Activated B cell treated with CpG ODN at 0.5 μM for 24 hours (primary cell): ENCODE measurements around the gene NEDD8. TPM values are rescaled to one million over a fixed set of nuclear protein-coding genes. Genes with fewer than 3 reads are reported as not detected.
A peak's percentile ranks its signal among the peaks of the same experiment; 100 is the strongest.

Experiments used
- ATAC-seq: fragments of 200-7000 bp; cut with Tn5 transposase; one replicate; pipeline ENCODE4 v1.10.0; 2021; ENCODE audit warnings: low read depth, mild to moderate bottlenecking, moderate library complexity
- CTCF ChIA-PET: fragments of 350-600 bp; sonication (Branson Sonifier 250); formaldehyde crosslinking; loops from one replicate; lab custom pipeline; 2021; ENCODE audit warnings: antibody characterized with exemption; lab: Charles Lee
- POLR2A ChIA-PET: fragments of 350-600 bp; sonication (Branson Sonifier 250); formaldehyde crosslinking; loops from one replicate; lab custom pipeline; 2021; ENCODE audit warnings: antibody characterized with exemption; lab: Charles Lee
- DNase-seq: peaks from one replicate; pipeline ENCODE4 v3.0.0; 2022
- H3K27ac Mint-ChIP-seq: one replicate; pipeline ENCODE4 v1.8.0; 2020; ENCODE audit warnings: mixed read lengths
- H3K27me3 Mint-ChIP-seq: one replicate; pipeline ENCODE4 v1.8.0; 2021; ENCODE audit warnings: mixed read lengths
- H3K36me3 Mint-ChIP-seq: one replicate; pipeline ENCODE4 v1.8.0; 2021; ENCODE audit warnings: low read depth, mixed read lengths
- H3K4me1 Mint-ChIP-seq: one replicate; pipeline ENCODE4 v1.8.0; 2021; ENCODE audit warnings: mixed read lengths
- H3K4me3 Mint-ChIP-seq: one replicate; pipeline ENCODE4 v1.8.0; 2020; ENCODE audit warnings: mild to moderate bottlenecking, mixed read lengths
- H3K9me3 Mint-ChIP-seq: one replicate; pipeline ENCODE4 v1.8.0; 2020; ENCODE audit warnings: mixed read lengths
- CTCF ChIP-seq: fragments of 200-600 bp; IDR thresholded peaks from one replicate; pipeline ENCODE4 v1.8.0; 2022; ENCODE audit warnings: antibody characterized with exemption, mild to moderate bottlenecking
- intact Hi-C: fragments of 100-400 bp; cut with micrococcal nuclease; formaldehyde crosslinking; loops from one replicate; pipeline ENCODE4 v1.15.1; 2024
- total RNA-seq: library from RNA; stranded (reverse); gene quantifications from 2 replicates; pipeline ENCODE4 v1.2.3, GENCODE V29; 2022

NEDD8 gene
- total RNA-seq, 1 donor from 2014 or later: 129 TPM

DNA sequence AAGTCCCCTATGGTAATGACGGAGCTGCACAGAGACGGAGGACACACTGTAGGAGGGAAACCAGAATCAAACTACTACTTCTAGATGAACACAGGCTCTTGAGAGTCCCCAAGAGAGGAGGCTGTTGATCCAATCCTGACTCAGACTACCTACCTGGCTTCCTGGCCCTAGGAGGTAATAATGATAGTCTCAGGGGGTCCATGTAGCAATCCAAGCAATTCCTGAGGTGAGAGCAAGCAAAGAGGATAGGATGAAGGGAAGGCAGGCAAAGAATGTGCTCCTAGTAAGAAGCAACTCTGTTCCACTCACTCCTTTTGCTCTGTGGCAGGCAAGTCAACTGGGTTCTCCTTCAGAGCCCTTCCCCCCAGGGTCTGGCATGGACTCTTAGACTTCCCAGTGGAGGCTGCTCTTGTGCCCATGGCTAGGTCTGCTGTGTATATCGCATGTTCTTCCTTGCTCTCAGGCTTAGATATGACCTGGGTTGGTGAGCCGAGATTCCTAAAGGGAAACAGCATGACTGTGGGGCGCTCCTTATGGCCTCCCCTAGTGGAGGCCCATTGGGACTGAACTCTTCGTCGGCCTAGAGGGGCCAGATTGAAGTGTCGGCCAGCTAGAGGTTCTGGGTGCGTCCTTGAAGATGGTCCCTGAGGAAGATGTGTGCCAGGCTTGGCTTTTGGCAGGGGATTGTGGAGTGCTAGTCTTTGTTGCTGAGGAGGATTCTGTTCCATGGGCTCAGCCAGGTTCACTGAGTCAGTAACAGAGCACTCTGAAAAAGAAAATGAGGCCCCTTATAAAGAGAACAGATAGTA is 8.1 kb upstream of the NEDD8 start:
- POLR2A ChIA-PET: interaction anchor here (3.0 to 11.1 kb wide), 6 partner anchors 8 to 60 kb away, joined by 38 to 242 read pairs (median 104); partner anchors contain the start of genes CHMP4A, DHRS1, GMPR2 and MDP1
- H3K27me3 Mint-ChIP-seq: no peaks in the 10 kb centered on the region
- H3K4me1 Mint-ChIP-seq: peaks cover 67% of the 10 kb centered on the region
- intact Hi-C loops: no loop called here
- no peak for TF ChIP-seq CTCF
- ATAC-seq (no peak), DNase-seq (no peak)
- H3K27ac Mint-ChIP-seq: peak overlapping the region; percentile 59
- peaks cover 68% of the 10 kb centered on the region for H3K36me3 Mint-ChIP-seq
- H3K4me3 Mint-ChIP-seq: peak overlapping the region; percentile 99
- H3K9me3 Mint-ChIP-seq: no peaks in the 10 kb centered on the region
- CTCF ChIA-PET: interaction anchor here (1.3 to 3.6 kb wide), 2 partner anchors 24 to 191 kb away, joined by 4 to 20 read pairs; partner anchors contain the start of gene MDP1

DNA sequence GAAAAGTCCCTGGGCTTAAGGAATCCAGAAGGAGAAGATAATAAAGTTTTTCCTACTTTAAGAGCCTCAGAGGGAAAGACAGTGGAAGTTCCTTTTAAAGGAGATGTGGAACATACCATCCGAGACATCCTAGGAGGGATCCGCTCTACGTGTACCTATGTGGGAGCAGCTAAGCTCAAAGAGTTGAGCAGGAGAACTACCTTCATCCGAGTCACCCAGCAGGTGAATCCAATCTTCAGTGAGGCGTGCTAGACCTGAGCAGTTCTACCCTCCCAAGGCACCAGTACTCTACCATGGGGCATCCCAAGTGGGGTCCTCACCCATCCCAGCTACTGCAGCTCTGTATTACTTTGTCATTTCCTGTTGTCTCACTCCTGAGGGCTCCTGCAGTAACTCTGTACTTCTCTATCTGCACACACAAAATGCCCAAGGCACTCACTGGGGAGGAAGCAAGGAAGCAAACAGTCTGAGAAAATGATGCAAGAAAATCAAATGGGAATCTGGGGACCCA is 6.4 kb upstream of the NEDD8 start:
- POLR2A ChIA-PET: interaction anchor here (0.5 to 11.1 kb wide), 13 partner anchors 10 to 191 kb away, joined by 3 to 242 read pairs (median 3); partner anchors contain the start of genes CBLN3, CHMP4A, DHRS1 and KHNYN
- ATAC-seq (no peak), DNase-seq (no peak)
- Mint-ChIP-seq H3K36me3 (peaks cover 78% of the 10 kb centered on the region), H3K4me1 (peaks cover 71% of the 10 kb centered on the region), H3K4me3 (peak overlapping the region; percentile 45), H3K27ac (peak overlapping the region; percentile 54), H3K27me3 (no peaks in the 10 kb centered on the region), H3K9me3 (no peaks in the 10 kb centered on the region)
- CTCF ChIA-PET: interaction anchor here (1.1 to 1.8 kb wide), 4 partner anchors 23 to 193 kb away, joined by 3 to 4 read pairs (median 4); partner anchors contain the start of gene MDP1
- intact Hi-C loops: no loop called here
- TF ChIP-seq CTCF: no peak

- ATAC-seq (no peak), DNase-seq (no peak)
- Mint-ChIP-seq H3K36me3 (peaks cover 78% of the 10 kb centered on the region), H3K27me3 (no peaks in the 10 kb centered on the region), H3K4me3 (no peak overlapping the region), H3K27ac (peak overlapping the region; percentile 16), H3K4me1 (peaks cover 71% of the 10 kb centered on the region), H3K9me3 (no peaks in the 10 kb centered on the region)
- intact Hi-C loops: no loop called here
- TF ChIP-seq CTCF: no peak
- ChIA-PET CTCF (interaction anchor here (1.0 to 1.8 kb wide), 4 partner anchors 22 to 70 kb away, joined by 3 to 6 read pairs (median 4); partner anchors contain the start of gene MDP1), POLR2A (interaction anchor here (0.5 to 11.1 kb wide), 14 partner anchors 9 to 192 kb away, joined by 3 to 242 read pairs (median 4); partner anchors contain the start of genes CBLN3, CHMP4A, DHRS1 and KHNYN)
Measured at GRCh38 chr14:24238123-24238522, 6.0 kb upstream of the NEDD8 start.

DNA sequence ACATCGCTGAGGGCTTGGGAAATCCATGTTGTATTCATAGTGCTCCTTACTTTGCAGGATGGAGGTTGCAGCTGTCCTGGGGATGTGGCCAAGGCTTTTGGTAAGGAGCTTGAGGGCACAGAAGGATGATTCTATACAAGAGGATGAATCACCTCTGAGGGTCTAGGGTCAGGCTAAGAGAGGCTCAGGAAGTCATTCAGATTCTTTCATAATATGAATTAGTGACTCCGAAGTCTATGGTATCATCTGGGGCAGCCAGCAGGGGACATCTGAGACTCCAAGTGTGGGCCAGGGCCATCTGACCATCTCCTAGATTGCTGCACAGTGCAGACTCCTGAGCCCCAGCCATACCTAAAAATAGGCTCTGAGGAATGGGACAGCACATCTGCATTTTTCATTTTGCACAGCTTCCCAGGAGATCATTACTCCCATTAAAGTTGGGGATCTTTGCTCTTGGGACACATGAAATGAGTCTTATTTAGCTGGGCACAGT is 5.3 kb upstream of the NEDD8 start:
- Mint-ChIP-seq H3K27me3 (no peaks in the 10 kb centered on the region), H3K36me3 (peaks cover 79% of the 10 kb centered on the region), H3K27ac (peak overlapping the region; percentile 6), H3K4me3 (no peak overlapping the region), H3K4me1 (peaks cover 73% of the 10 kb centered on the region), H3K9me3 (no peaks in the 10 kb centered on the region)
- TF ChIP-seq CTCF: no peak
- ATAC-seq (no peak), DNase-seq (no peak)
- intact Hi-C loops: no loop called here
- ChIA-PET CTCF (interaction anchor here (1.0 to 1.8 kb wide), 3 partner anchors 22 to 71 kb away, joined by 3 to 6 read pairs (median 4); partner anchors contain the start of gene MDP1), POLR2A (interaction anchor here (0.9 to 11.1 kb wide), 11 partner anchors 9 to 192 kb away, joined by 3 to 242 read pairs (median 5); partner anchors contain the start of genes CBLN3, CHMP4A, DHRS1 and KHNYN)
